Right lobe of liver (tissue), 6 donors: ENCODE data around the gene CENPP. TPM values are rescaled to one million over a fixed set of nuclear protein-coding genes. Genes with fewer than 3 reads are reported as not detected.

Experiments
- ATAC-seq, 4 donors: fragments of 200-7000 bp; cut with Tn5 transposase; one replicate each; pipeline ENCODE4 v1.9.1; 2020; ENCODE audit warnings: mild to moderate bottlenecking in 4 of 4, moderate library complexity in 4 of 4
- DNase-seq, 3 donors: peaks; one replicate each; pipeline ENCODE4 v3.0.0-alpha.2; 2020
- H3K27ac ChIP-seq, 3 donors: fragments of 200-600 bp; one replicate each; pipeline ENCODE4 v1.8.0; 2022
- H3K27me3 ChIP-seq, 2 donors: fragments of 200-600 bp; one replicate each; pipeline ENCODE4 v1.8.0; 2022
- H3K36me3 ChIP-seq, 4 donors: fragments of 200-600 bp; sonication (generic) in 1 of 4; one replicate each; pipeline versions ENCODE4 v1.5.1 to v1.8.0; 2017 to 2022; ENCODE audit warnings: control low read depth in 1 of 4
- H3K4me1 ChIP-seq, 4 donors: fragments of 200-600 bp; sonication (generic) in 1 of 4; one replicate each; pipeline versions ENCODE4 v1.5.1 to v1.8.0; 2017 to 2022; ENCODE audit warnings: control low read depth in 1 of 4
- H3K4me3 ChIP-seq, 3 donors: fragments of 200-600 bp; one replicate each; pipeline ENCODE4 v1.8.0; 2022
- H3K9me3 ChIP-seq, 4 donors: fragments of 200-600 bp; sonication (generic) in 1 of 4; one replicate each; pipeline versions ENCODE4 v1.5.1 to v1.8.0; 2017 to 2022; ENCODE audit warnings: control low read depth in 1 of 4
- POLR2A ChIP-seq: fragments of 450-650 bp; IDR thresholded peaks from one replicate; pipeline ENCODE4 v1.6.1; 2017; ENCODE audit warnings: antibody characterized with exemption, mild to moderate bottlenecking
- WGBS: methylation state at CpG from one replicate; pipeline ENCODE4 v1.1.6; 2018; ENCODE audit warnings: low coverage, low lambda C conversion rate; ENCODE audit not compliant: insufficient coverage; ENCODE audit errors: missing lambda C conversion rate; 5-methylcytosine and 5-hydroxymethylcytosine counted together
- intact Hi-C, 2 donors: fragments of 100-400 bp; cut with DNase I; formaldehyde crosslinking; loops; one replicate each; pipeline versions ENCODE4 v1.11.2 to v1.14.1; 2022
- total RNA-seq, 6 experiments: library from RNA; depleted of rRNA in 2 of 6; stranded (reverse); fragments of >200 nt in 2 of 6; fragmentation: NEBNext Ultra II Directional in 3 of 6; extraction: Animal tissue kit (Norgen Biotek cat#: 25700) in 3 of 6; gene quantifications; one replicate each; pipeline versions ENCODE4 v1.1.0 to v1.2.4, GENCODE V29; 2016 to 2023
- TF ChIP-seq, protein P1 (sequence below), 4 donors: fragments of 200-600 bp in 3 of 4; fragments of 450-650 bp in 1 of 4; IDR thresholded peaks; one replicate each; pipeline versions ENCODE4 v1.5.1 to v1.8.0; 2016 to 2022; ENCODE audit warnings: antibody characterized with exemption in 4 of 4, mild to moderate bottlenecking in 2 of 4
- donor health status: DM: no; HTN: yes; CAD: no.
- donor health status: DM: no; HTN: no; CAD: no.
- donor health status: DM: no; HTN: no; CAD: no.
- donor health status: DM: no; HTN: yes; CAD: no.
- donor health status: DM: no; HTN: yes; CAD: no.

CENPP gene
- total RNA-seq, 6 experiments from 2014 or later: 1.0 to 3.7 (median 1.5) TPM

DNA sequence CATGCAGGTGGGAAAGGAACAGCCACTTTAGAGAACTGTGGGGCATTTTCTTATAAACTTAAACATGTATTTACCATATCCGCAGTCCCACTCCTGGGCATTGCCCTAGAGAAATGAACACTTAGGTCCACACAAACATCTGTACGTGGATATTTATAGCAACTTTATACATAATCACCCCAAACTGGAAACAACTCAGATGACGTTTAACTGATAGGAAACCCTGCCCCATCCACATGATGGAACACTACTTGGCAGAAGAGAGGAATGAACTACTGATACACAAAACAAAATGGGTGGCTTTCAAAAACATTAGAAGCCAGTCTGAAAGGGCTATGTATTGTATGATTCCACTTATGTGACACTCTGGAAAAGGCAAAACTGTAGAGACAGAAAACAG lies 187.6 kb downstream of the CENPP start:
- 75% methylated on average over 1 of the region's 3 CpGs for WGBS
- Histone ChIP-seq H3K27ac (no peak overlapping the region), H3K4me3 (no peak overlapping the region), H3K9me3 (no peaks in the 10 kb centered on the region), H3K36me3 (peaks cover 0 to 14% (median 0%) of the 10 kb centered on the region in 4 donors), H3K27me3 (no peaks in the 10 kb centered on the region), H3K4me1 (no peaks in the 10 kb centered on the region)
- intact Hi-C loops: no loop called here
- DNase-seq (no peak), ATAC-seq (no peak)
- no peak for TF ChIP-seq POLR2A
- TF ChIP-seq, protein P1, sequence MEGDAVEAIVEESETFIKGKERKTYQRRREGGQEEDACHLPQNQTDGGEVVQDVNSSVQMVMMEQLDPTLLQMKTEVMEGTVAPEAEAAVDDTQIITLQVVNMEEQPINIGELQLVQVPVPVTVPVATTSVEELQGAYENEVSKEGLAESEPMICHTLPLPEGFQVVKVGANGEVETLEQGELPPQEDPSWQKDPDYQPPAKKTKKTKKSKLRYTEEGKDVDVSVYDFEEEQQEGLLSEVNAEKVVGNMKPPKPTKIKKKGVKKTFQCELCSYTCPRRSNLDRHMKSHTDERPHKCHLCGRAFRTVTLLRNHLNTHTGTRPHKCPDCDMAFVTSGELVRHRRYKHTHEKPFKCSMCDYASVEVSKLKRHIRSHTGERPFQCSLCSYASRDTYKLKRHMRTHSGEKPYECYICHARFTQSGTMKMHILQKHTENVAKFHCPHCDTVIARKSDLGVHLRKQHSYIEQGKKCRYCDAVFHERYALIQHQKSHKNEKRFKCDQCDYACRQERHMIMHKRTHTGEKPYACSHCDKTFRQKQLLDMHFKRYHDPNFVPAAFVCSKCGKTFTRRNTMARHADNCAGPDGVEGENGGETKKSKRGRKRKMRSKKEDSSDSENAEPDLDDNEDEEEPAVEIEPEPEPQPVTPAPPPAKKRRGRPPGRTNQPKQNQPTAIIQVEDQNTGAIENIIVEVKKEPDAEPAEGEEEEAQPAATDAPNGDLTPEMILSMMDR (IDR thresholded peaks at IDR 0.05): no peak

DNA sequence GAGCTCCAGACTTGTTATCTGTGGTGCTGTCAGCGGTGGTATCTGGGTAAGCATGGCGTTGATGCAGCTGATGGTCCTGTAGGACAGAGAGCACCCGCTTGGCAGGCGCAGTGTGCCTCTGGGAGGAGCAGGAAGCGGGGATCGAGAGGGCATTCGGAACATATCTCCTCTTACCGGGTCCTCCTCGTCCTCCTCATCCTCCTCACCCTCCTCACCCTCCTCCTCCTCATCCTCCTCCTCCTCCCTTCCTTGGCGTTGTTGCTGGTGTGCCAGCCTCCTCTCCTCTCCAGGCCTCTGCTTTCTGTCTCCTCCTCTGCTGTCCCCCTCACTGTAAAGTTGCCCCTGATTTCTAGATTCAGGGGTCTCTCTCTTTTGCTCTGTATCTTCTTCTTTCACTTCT lies 188.9 kb downstream of the CENPP start:
- intact Hi-C loops: no loop called here
- H3K36me3 ChIP-seq: peaks cover 0 to 14% (median 0%) of the 10 kb centered on the region in 4 donors
- H3K27me3 ChIP-seq: no peaks in the 10 kb centered on the region
- no peak for TF ChIP-seq POLR2A
- TF ChIP-seq, protein P1 (IDR thresholded peaks at IDR 0.05): no peak
- no peak overlapping the region for H3K27ac ChIP-seq
- H3K4me3 ChIP-seq: no peak overlapping the region
- 80% methylated on average over 4 of the region's 10 CpGs for WGBS
- ATAC-seq (no peak), DNase-seq (no peak)
- no peaks in the 10 kb centered on the region for H3K4me1 ChIP-seq
- H3K9me3 ChIP-seq: no peaks in the 10 kb centered on the region

DNA sequence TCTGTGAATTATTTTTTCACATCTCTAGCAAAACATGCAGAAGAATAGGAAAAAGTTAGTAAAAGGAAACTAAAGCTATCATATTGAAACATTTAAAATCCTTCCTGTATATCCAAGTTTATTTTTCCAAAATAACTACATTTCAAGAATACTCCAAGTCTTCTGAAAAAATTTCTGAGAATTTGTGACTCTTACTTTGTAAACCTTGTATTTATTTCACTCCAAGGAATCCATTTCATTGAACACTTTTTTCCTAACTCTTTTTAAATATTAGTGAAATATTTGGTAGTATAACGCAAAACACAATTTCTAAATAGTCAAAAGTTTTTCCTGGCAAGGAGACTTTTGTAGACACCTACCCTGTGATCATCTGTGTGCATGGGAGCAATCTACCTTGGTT lies 190.8 kb downstream of the CENPP start:
- H3K27me3 ChIP-seq: no peaks in the 10 kb centered on the region
- H3K4me3 ChIP-seq: no peak overlapping the region
- TF ChIP-seq POLR2A: no peak
- TF ChIP-seq, protein P1 (IDR thresholded peaks at IDR 0.05): no peak
- WGBS: 100% methylated on average over 1 of the region's 1 CpG
- H3K9me3 ChIP-seq: no peaks in the 10 kb centered on the region
- no peak overlapping the region for H3K27ac ChIP-seq
- intact Hi-C loops: no loop called here
- no peaks in the 10 kb centered on the region for H3K4me1 ChIP-seq
- no peak for DNase-seq
- peaks cover 0 to 14% (median 0%) of the 10 kb centered on the region in 4 donors for H3K36me3 ChIP-seq
- ATAC-seq: no peak

DNA sequence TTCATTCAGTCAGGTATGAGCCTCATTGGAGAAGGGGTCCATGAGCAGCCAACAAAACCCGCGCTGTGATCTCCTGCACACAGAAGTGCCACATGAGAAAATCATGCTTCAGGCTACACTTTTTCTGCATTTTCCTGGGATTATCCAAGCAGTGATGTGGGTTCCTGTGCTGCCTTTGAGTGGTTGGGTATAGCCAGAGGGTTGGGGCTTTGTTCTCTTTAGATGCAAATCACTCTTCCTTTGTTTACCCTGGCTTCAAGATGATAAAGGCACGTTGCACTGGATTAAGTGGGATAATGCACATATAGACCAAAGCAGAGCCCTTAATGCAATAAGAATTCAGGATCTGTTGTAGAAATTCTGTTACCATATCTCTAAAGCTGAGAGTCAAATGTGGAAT lies 191.3 kb downstream of the CENPP start:
- intact Hi-C loops: no loop called here
- WGBS: 77% methylated on average over 3 of the region's 3 CpGs
- ATAC-seq (no peak), DNase-seq (no peak)
- H3K9me3 ChIP-seq: no peaks in the 10 kb centered on the region
- no peaks in the 10 kb centered on the region for H3K4me1 ChIP-seq
- no peak overlapping the region for H3K4me3 ChIP-seq
- H3K27me3 ChIP-seq: no peaks in the 10 kb centered on the region
- no peak overlapping the region for H3K27ac ChIP-seq
- peaks cover 0 to 14% (median 0%) of the 10 kb centered on the region in 4 donors for H3K36me3 ChIP-seq
- no peak for TF ChIP-seq POLR2A
- TF ChIP-seq, protein P1 (IDR thresholded peaks at IDR 0.05): no peak

GRCh38 chr9:92518199-92518598 lies 192.4 kb downstream of the CENPP start:
- Histone ChIP-seq H3K4me3 (no peak overlapping the region), H3K36me3 (peaks cover 0 to 14% (median 0%) of the 10 kb centered on the region in 4 donors), H3K27me3 (no peaks in the 10 kb centered on the region), H3K4me1 (no peaks in the 10 kb centered on the region), H3K27ac (no peak overlapping the region), H3K9me3 (no peaks in the 10 kb centered on the region)
- ATAC-seq (no peak), DNase-seq (no peak)
- WGBS: 86% methylated on average over 1 of the region's 4 CpGs
- intact Hi-C loops: no loop called here
- no peak for TF ChIP-seq POLR2A
- TF ChIP-seq, protein P1 (IDR thresholded peaks at IDR 0.05): no peak
